ENCODE results near the gene C19orf73. TPM values are rescaled to one million over a fixed set of nuclear protein-coding genes. Genes with fewer than 3 reads are reported as not detected.

C19orf73 gene, protein sequence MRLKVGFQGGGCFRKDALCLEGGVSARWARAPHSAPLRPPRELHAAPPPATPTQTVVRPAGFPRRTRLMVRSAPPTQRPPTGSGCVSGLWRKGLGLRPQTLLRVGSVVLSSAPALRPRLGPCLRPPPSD
- 1.4 TPM for total RNA-seq
- long read RNA-seq: 0 reads

DNA sequence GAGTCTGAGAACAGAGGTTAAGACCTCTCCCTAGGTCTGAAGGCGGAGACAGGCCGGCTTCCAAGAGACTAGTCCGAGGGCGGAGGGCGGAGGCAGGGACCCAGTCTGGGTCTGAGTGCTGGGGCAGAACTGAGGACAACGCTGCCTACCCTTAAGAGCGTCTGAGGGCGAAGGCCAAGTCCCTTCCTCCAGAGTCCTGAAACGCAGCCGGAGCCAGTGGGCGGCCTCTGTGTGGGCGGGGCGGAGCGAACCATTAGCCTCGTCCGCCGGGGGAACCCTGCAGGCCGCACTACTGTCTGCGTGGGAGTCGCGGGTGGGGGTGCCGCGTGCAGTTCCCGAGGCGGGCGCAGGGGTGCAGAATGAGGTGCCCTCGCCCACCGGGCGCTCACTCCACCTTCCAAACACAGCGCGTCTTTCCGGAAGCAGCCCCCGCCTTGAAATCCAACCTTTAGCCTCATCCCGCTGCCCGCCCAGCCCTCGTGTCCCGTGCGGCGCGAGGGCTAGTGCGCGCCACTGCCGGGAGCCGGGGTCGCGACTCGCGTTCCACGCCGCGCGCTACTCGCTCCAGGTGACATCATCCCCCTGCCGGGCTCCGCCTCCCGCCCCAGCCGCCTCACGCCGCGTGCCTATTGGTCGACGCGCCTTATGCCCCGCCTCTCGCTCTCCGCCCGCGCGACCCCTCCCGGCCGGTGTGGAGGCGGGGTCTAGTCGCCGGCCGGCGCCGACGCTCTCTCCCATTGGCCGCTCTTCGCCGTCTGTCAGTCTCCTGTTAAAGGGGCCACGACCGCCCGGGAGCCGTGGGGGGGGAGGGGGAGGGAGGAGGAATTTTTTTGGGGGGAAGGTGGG lies at the start of gene C19orf73:
TSS of gene C19orf73 (minus strand) at position 579 of the 846 bp plus-strand sequence. CDS start at position 458, 121 bp downstream.
- TF ChIP-seq, protein P1, sequence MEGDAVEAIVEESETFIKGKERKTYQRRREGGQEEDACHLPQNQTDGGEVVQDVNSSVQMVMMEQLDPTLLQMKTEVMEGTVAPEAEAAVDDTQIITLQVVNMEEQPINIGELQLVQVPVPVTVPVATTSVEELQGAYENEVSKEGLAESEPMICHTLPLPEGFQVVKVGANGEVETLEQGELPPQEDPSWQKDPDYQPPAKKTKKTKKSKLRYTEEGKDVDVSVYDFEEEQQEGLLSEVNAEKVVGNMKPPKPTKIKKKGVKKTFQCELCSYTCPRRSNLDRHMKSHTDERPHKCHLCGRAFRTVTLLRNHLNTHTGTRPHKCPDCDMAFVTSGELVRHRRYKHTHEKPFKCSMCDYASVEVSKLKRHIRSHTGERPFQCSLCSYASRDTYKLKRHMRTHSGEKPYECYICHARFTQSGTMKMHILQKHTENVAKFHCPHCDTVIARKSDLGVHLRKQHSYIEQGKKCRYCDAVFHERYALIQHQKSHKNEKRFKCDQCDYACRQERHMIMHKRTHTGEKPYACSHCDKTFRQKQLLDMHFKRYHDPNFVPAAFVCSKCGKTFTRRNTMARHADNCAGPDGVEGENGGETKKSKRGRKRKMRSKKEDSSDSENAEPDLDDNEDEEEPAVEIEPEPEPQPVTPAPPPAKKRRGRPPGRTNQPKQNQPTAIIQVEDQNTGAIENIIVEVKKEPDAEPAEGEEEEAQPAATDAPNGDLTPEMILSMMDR (IDR thresholded peaks at IDR 0.05): no peak
- peak within 1 kb of the TSS; percentile 99 for H3K27ac ChIP-seq
- H3K4me3 ChIP-seq: peak within 1 kb of the TSS; percentile 80
- intact Hi-C loops (cut with DNase I): no loop called here
- H3K9me3 ChIP-seq: no peaks in the 10 kb centered on the region
- peaks cover 9% of the 10 kb centered on the region for H3K27me3 ChIP-seq (ENCODE audit: low read depth)
- ATAC-seq: peak; percentile 94 to 96
- peak; percentile 95 for DNase-seq
- peaks cover 38% of the 10 kb centered on the region for H3K4me1 ChIP-seq
- H3K36me3 ChIP-seq: no peaks in the 10 kb centered on the region

DNA sequence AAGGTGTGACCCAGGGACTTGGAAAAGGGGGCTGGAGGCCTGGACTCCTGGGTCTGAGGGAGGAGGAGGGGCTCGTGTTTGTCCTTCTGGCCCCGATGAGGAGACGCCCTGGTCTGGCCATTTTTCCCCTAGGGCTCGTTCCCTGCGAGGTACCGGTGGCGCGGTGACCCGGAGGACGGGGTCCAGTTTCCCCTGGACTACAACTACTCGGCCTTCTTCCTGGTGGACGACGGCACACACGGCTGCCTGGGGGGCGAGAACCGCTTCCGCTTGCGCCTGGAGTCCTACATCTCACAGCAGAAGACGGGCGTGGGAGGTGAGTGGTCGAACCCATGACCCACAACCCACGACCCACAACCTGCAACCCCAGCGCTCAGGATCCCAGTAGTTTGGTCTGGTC lies 49.5 kb upstream of the C19orf73 start:
- H3K4me1 ChIP-seq: peaks cover 19% of the 10 kb centered on the region
- no peak overlapping the region for H3K4me3 ChIP-seq
- TF ChIP-seq, protein P1 (IDR thresholded peaks at IDR 0.05): no peak
- H3K9me3 ChIP-seq: no peaks in the 10 kb centered on the region
- ATAC-seq (no peak), DNase-seq (no peak)
- H3K36me3 ChIP-seq: peaks cover 49% of the 10 kb centered on the region
- H3K27ac ChIP-seq: no peak overlapping the region
- H3K27me3 ChIP-seq (ENCODE audit: low read depth): no peaks in the 10 kb centered on the region
- intact Hi-C loops (cut with DNase I): no loop called here

DNA sequence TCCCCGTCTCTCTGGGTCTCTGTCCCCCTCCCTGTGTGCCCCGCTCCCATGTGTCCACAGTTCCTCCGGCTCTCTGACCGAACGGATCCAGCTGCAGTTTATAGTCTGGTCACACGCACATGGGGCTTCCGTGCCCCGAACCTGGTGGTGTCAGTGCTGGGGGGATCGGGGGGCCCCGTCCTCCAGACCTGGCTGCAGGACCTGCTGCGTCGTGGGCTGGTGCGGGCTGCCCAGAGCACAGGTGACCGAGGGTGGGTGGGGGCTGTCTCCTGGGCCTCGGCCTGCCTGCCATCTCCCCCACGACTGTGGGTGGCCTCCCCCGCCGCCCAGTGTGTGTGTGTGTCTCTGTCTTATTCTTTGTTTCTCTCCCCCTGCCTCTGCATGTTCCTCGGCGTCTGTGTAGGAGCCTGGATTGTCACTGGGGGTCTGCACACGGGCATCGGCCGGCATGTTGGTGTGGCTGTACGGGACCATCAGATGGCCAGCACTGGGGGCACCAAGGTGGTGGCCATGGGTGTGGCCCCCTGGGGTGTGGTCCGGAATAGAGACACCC lies 49.0 kb upstream of the C19orf73 start:
- intact Hi-C loops (cut with DNase I): no loop called here

DNA sequence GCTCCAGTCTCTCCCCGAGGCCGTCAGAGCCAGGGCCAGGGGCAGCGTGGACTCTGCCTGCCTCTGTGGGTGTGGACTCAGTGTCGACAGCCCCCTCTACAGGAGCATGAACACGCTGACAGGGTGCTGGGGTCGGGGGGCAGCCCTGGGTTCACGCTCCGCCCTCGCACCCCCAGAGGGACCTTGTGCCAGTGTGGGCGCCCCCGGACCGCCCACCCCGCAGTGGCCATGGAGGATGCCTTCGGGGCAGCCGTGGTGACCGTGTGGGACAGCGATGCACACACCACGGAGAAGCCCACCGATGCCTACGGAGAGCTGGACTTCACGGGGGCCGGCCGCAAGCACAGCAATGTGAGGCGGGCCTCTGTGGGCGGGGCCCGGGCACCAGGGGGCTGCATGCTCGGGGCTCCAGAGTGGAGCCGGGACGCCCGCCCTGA lies 46.9 kb upstream of the C19orf73 start:
- ATAC-seq: peak; percentile 21 to 50

More for the DNA sequence above, 49.0 kb upstream of the C19orf73 start:
- no peaks in the 10 kb centered on the region for H3K9me3 ChIP-seq
- peaks cover 19% of the 10 kb centered on the region for H3K4me1 ChIP-seq
- TF ChIP-seq, protein P1 (IDR thresholded peaks at IDR 0.05): no peak
- H3K36me3 ChIP-seq: peaks cover 44% of the 10 kb centered on the region
- DNase-seq (no peak), ATAC-seq (no peak)
- H3K27ac ChIP-seq: no peak overlapping the region
- H3K4me3 ChIP-seq: no peak overlapping the region
- no peaks in the 10 kb centered on the region for H3K27me3 ChIP-seq (ENCODE audit: low read depth)

DNA sequence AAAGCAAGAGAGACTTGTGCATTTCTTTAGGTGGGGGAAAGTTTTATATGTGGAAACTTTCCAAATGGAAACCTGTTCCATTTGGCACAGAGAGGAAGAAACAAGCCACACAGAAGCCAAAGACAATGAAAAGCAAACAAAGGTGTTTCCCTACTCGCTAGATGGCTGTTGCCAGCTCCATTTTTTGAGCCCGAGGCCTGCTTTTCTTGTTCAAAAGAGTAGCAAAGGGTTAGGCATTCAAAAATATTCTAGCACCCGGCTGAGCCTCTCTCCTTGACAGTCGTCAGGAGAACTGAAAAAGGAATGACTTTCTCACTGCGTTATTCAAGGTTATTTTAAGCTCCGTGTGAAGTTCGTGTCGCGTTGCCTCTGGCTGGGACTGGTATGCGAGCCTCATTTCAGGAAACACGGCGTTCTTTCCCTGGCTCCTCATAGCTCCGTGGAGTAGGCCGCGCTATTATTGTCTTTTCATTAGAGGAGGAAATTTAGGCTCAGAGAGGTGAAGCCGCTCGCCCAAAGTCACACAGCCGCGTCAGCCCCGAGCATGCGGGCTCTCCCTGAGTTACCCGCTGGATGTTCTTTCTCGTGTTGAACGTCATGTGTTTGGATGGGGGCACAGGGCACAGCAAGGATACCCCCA lies 46.3 kb upstream of the C19orf73 start:
- peaks cover 24% of the 10 kb centered on the region for H3K36me3 ChIP-seq
- peak; percentile 71 to 75 for ATAC-seq
- intact Hi-C loops (cut with DNase I): no loop called here
- no peaks in the 10 kb centered on the region for H3K27me3 ChIP-seq (ENCODE audit: low read depth)
- no peaks in the 10 kb centered on the region for H3K9me3 ChIP-seq
- H3K4me3 ChIP-seq: peak overlapping the region; percentile 7
- TF ChIP-seq, protein P1 (IDR thresholded peaks at IDR 0.05): no peak
- H3K4me1 ChIP-seq: peaks cover 19% of the 10 kb centered on the region
- no peak for DNase-seq
- H3K27ac ChIP-seq: peak overlapping the region; percentile 74

More for the DNA sequence above, 46.9 kb upstream of the C19orf73 start:
- intact Hi-C loops (cut with DNase I): no loop called here
- no peaks in the 10 kb centered on the region for H3K27me3 ChIP-seq (ENCODE audit: low read depth)
- peaks cover 19% of the 10 kb centered on the region for H3K4me1 ChIP-seq
- H3K36me3 ChIP-seq: peaks cover 31% of the 10 kb centered on the region
- TF ChIP-seq, protein P1 (IDR thresholded peaks at IDR 0.05): no peak
- peak overlapping the region; percentile 7 for H3K4me3 ChIP-seq
- no peak for DNase-seq
- H3K27ac ChIP-seq: peak overlapping the region; percentile 74
- H3K9me3 ChIP-seq: no peaks in the 10 kb centered on the region
